Sigmoid colon (tissue), 4 donors: ENCODE results near the gene BRPF3.

Source experiments
- EP300 ChIP-seq, 4 donors: sonication (generic); formaldehyde crosslinking; IDR thresholded peaks; one replicate each; pipeline ENCODE4 v1.6.1; 2017; ENCODE audit warnings: antibody characterized with exemption in 4 of 4
- POLR2AphosphoS5 ChIP-seq, 4 donors: sonication (generic); formaldehyde crosslinking; IDR thresholded peaks; one replicate each; pipeline ENCODE4 v1.6.1; 2017; ENCODE audit warnings: antibody characterized with exemption in 4 of 4
- TF ChIP-seq, protein P1 (sequence below), 4 experiments: fragments of 450-650 bp in 3 of 4; fragments of 200-600 bp in 1 of 4; IDR thresholded peaks; one replicate each; pipeline ENCODE4 v1.5.1; 2016 to 2019; ENCODE audit warnings: antibody characterized with exemption in 4 of 4, mild to moderate bottlenecking in 3 of 4, moderate library complexity in 2 of 4

DNA sequence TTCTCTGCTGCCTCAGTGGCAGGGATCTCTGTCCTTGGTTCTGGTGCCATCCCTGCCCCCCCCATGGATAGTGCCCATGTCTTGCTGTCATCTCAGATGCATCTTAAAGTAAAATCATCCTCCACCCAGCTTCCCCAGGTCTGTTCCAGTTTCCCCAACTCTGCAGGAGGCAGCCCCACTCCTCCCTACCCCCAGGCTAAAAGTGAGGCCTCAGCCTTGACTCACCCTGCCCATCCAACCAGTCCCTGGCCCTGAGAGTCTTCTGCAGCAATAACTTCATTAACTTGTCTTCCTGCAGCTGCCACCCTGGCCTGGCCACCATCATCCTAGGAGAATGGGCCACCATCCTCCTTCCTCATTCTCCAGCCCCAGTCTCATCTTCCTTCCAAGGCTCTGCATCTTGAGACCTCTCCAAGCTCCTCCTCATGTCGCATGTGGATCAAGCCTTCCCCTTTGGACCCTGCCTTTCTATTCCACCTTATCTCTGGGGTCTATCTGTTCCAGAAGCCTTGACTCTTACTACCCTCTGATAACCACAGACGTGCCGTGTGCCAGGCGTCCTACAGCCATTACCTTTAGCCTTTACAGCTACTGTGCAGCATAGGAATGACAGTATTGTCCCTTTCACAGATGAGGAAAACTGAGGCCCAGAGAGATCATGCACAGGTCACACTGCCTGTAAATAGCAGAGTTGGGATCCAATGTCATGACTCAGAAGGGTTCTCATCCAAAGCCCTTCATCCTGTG is 71.4 kb downstream of the BRPF3 start:
- TF ChIP-seq, protein P1, sequence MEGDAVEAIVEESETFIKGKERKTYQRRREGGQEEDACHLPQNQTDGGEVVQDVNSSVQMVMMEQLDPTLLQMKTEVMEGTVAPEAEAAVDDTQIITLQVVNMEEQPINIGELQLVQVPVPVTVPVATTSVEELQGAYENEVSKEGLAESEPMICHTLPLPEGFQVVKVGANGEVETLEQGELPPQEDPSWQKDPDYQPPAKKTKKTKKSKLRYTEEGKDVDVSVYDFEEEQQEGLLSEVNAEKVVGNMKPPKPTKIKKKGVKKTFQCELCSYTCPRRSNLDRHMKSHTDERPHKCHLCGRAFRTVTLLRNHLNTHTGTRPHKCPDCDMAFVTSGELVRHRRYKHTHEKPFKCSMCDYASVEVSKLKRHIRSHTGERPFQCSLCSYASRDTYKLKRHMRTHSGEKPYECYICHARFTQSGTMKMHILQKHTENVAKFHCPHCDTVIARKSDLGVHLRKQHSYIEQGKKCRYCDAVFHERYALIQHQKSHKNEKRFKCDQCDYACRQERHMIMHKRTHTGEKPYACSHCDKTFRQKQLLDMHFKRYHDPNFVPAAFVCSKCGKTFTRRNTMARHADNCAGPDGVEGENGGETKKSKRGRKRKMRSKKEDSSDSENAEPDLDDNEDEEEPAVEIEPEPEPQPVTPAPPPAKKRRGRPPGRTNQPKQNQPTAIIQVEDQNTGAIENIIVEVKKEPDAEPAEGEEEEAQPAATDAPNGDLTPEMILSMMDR (IDR thresholded peaks at IDR 0.05) = no peak
- TF ChIP-seq POLR2AphosphoS5 (IDR thresholded peaks at IDR 0.05) (no peak), EP300 (IDR thresholded peaks at IDR 0.05) (no peak)
